GM23248 (cell line): ENCODE data around the gene PDE10A.

Experiments used
- EZH2 ChIP-seq: fragments of 200-600 bp; sonication (generic); IDR thresholded peaks from 2 replicates; pipeline ENCODE4 v1.6.1; 2018; ENCODE audit warnings: antibody characterized with exemption, mild to moderate bottlenecking; ENCODE audit not compliant: insufficient read depth, poor library complexity, severe bottlenecking
- EZH2phosphoT487 ChIP-seq: fragments of 200-600 bp; sonication (generic); IDR thresholded peaks from 2 replicates; pipeline ENCODE4 v1.6.1; 2018; ENCODE audit warnings: antibody characterized with exemption, moderate library complexity, mild to moderate bottlenecking, low read depth; ENCODE audit not compliant: insufficient read depth

- TF ChIP-seq EZH2phosphoT487 = no peak
- TF ChIP-seq EZH2 = no peak
Measured at GRCh38 chr6:165645919-165646318, 17.1 kb downstream of the PDE10A start.
